ENCODE results near the gene DCN.

GRCh38 chr12:91109148-91109564, 73.5 kb downstream of the DCN start:
- TF ChIP-seq POLR2AphosphoS5 (IDR thresholded peaks at IDR 0.05; ENCODE audit: low read depth, low read length) (no peak), SIN3A (IDR thresholded peaks at IDR 0.05; ENCODE audit: borderline replicate concordance, insufficient read depth, low read length) (no peak)
